ENCODE measurements around the gene BACH2. TPM values are rescaled to one million over a fixed set of nuclear protein-coding genes. Genes with fewer than 3 reads are reported as not detected.

Gene BACH2
- total and polyA plus RNA-seq, 2 of the 8 experiments (the other 6 are each of a cell fraction or from before 2014, with no cell fraction given), result 1.9 to 5.9 TPM

GRCh38 chr6:90072501-90072900, 224.1 kb downstream of the BACH2 start (continued):
- TF ChIP-seq SP1 (IDR thresholded peaks at IDR 0.05; ENCODE audit: low read depth, low read length) (no peak), CTCF (IDR thresholded peaks at IDR 0.05; ENCODE audit: control extremely low read depth in 1 of 3, insufficient read depth in 1 of 3, low read depth in 1 of 3, low read length in 3 of 3) (no peak), CHD2 (IDR thresholded peaks at IDR 0.05; ENCODE audit: low read length) (no peak), CHD1 (IDR thresholded peaks at IDR 0.05; ENCODE audit: low read depth, low read length) (no peak), ASH2L (IDR thresholded peaks at IDR 0.05; ENCODE audit: low read length) (no peak), FOSL1 (IDR thresholded peaks at IDR 0.05; ENCODE audit: insufficient read depth, low read depth, low read length) (no peak)
